HFFc6 (cell line): Measurements from ENCODE around the gene VAC14. TPM values are rescaled to one million over a fixed set of nuclear protein-coding genes. Genes with fewer than 3 reads are reported as not detected.
"Not testable (repeated sequence)": the region's sequence is repeated elsewhere in the genome, so short reads cannot be mapped to it uniquely, and the experiment has no call there.

ENCODE experiments used
- DNase-seq: peaks from one replicate; pipeline ENCODE4 v3.0.0-alpha.2; 2018
- H3K27ac Mint-ChIP-seq: 2 replicates; pipeline ENCODE4 v1.8.0; 2020; ENCODE audit warnings: mild to moderate bottlenecking, mixed read lengths
- H3K27me3 Mint-ChIP-seq: 2 replicates; pipeline ENCODE4 v1.8.0; 2021; ENCODE audit warnings: mild to moderate bottlenecking, moderate library complexity, mixed read lengths; ENCODE audit not compliant: insufficient read depth
- H3K36me3 Mint-ChIP-seq: 2 replicates; pipeline ENCODE4 v1.8.0; 2021; ENCODE audit warnings: low read depth, mixed read lengths
- H3K4me1 Mint-ChIP-seq: 2 replicates; pipeline ENCODE4 v1.8.0; 2020; ENCODE audit warnings: low read depth, mixed read lengths
- H3K4me3 Mint-ChIP-seq: 2 replicates; pipeline ENCODE4 v1.8.0; 2020; ENCODE audit warnings: mild to moderate bottlenecking, moderate library complexity, mixed read lengths
- H3K9me3 Mint-ChIP-seq: 2 replicates; pipeline ENCODE4 v1.8.0; 2020; ENCODE audit warnings: mild to moderate bottlenecking, mixed read lengths
- total RNA-seq, 6 experiments: library from RNA; stranded (reverse); fragmentation: NEBNext Ultra II Directional; extraction: Animal tissue kit (Norgen Biotek cat#: 25700); gene quantifications; 2 replicates in 1 of 6; 3 replicates in 5 of 6; pipeline ENCODE4 v1.2.3, GENCODE V29; 2021
- TF ChIP-seq, protein P1 (sequence below): fragments of 200-600 bp; sonication (generic); IDR thresholded peaks from 2 replicates; pipeline ENCODE4 v1.5.0; 2021; ENCODE audit warnings: antibody characterized with exemption, mild to moderate bottlenecking

The VAC14 gene
- total RNA-seq, 6 experiments from 2014 or later: 34.5 to 45.5 (median 37.6) TPM

DNA sequence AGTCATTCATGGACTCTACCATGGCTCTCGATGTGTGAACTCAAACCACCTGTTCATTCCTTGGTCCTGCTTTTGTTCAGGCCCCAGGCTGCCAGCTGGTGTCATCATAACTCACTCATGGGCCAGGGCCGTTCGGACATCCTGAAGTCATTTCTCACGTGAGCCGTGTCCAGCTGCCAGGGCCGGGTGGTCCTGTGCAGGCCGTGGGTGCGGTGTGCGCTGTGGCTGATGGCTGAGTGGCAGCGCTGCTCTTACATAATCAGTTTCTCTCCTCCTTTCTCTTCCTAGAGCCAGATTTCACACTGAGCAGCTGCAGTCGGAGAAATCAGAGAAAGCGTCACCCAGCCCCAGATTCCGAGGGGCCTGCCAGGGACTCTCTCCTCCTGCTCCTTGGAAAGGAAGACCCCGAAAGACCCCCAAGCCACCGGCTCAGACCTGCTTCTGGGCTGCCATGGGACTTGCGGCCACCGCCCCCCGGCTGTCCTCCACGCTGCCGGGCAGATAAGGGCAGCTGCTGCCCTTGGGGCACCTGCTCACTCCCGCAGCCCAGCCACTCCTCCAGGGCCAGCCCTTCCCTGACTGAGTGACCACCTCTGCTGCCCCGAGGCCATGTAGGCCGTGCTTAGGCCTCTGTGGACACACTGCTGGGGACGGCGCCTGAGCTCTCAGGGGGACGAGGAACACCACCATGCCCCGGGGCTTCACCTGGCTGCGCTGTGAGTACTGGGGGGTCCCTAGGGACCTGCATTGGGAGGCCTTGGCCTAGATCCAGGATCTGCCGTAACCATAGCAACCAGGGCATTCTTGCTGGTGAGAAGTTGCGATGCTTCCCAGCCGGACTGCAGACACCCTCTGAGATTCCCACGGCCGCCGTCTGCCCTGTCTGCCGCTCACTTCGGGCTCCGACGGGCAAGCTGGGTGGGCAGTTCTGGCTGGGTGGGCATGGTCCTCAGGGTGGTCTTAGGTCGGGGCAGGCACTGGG lies 154.4 kb downstream of the VAC14 start, which contains the start of gene IL34:
Gene IL34, plus strand, starts transcription at position 300 of the 982 bp plus-strand sequence. Its CDS starts 389 bp downstream, at position 689.
- TF ChIP-seq, protein P1, sequence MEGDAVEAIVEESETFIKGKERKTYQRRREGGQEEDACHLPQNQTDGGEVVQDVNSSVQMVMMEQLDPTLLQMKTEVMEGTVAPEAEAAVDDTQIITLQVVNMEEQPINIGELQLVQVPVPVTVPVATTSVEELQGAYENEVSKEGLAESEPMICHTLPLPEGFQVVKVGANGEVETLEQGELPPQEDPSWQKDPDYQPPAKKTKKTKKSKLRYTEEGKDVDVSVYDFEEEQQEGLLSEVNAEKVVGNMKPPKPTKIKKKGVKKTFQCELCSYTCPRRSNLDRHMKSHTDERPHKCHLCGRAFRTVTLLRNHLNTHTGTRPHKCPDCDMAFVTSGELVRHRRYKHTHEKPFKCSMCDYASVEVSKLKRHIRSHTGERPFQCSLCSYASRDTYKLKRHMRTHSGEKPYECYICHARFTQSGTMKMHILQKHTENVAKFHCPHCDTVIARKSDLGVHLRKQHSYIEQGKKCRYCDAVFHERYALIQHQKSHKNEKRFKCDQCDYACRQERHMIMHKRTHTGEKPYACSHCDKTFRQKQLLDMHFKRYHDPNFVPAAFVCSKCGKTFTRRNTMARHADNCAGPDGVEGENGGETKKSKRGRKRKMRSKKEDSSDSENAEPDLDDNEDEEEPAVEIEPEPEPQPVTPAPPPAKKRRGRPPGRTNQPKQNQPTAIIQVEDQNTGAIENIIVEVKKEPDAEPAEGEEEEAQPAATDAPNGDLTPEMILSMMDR: no peak
- peaks cover 22% of the 10 kb centered on the region for H3K27me3 Mint-ChIP-seq

GRCh38 chr16:70644763-70645597 lies 156.0 kb downstream of the VAC14 start:
- peaks cover 18% of the 10 kb centered on the region for H3K27me3 Mint-ChIP-seq
- no peak for DNase-seq
- H3K36me3 Mint-ChIP-seq: no peaks in the 10 kb centered on the region
- H3K27ac Mint-ChIP-seq: no peak overlapping the region
- TF ChIP-seq, protein P1: no peak
- no peak overlapping the region for H3K4me3 Mint-ChIP-seq
- H3K4me1 Mint-ChIP-seq: peaks cover 9% of the 10 kb centered on the region; the same call in 1 of the 2 replicates
- H3K9me3 Mint-ChIP-seq: no peaks in the 10 kb centered on the region

More for the DNA sequence above, 154.4 kb downstream of the VAC14 start, which contains the start of gene IL34:
- no peaks in the 10 kb centered on the region for H3K9me3 Mint-ChIP-seq
- H3K4me1 Mint-ChIP-seq: peaks cover 16% of the 10 kb centered on the region
- no peak for DNase-seq
- H3K4me3 Mint-ChIP-seq: no peak within 1 kb of the TSS
- no peak within 1 kb of the TSS for H3K27ac Mint-ChIP-seq
- H3K36me3 Mint-ChIP-seq: no peaks in the 10 kb centered on the region

DNA sequence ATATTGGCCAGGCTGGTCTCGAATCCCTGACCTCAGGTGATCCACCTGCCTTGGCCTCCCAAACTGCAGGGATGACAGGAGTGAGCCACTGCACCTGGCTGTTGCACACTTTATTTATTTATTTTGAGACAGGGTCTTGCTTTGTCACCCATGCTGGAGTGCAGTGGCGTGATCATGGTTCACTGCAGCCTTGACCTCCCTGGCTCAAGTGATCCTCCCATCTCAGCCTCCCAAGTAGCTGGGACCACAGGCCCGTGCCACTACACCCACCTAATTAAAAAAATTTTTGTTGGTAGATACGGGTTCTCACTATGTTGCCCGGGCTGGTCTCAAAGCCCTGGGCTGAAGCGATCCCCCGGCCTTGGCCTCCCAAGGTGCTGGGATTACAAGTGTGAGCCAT lies 157.7 kb downstream of the VAC14 start:
- Mint-ChIP-seq H3K4me1 (peaks cover 11% of the 10 kb centered on the region), H3K27me3 (peaks cover 18% of the 10 kb centered on the region)
- not testable (repeated sequence) for H3K9me3 Mint-ChIP-seq, H3K27ac Mint-ChIP-seq, H3K36me3 Mint-ChIP-seq, H3K4me3 Mint-ChIP-seq, DNase-seq

DNA sequence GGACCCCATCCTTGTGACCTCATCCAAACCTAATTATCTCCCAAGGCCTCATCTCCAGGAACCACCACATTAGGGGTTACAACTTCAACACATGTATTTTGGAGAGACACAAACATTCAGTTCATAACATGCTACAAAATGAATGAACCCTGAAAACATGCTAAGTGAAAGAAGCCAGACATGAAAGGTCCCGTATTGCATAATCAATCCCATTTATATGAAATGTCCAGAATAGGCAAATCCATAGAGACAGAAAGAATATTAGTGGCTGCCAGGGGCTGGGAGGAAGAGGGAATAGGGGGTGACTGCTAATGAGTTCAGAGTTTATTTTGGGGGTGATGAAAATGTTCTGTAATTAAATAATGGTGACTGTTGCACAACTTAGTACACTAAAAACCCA lies 158.3 kb downstream of the VAC14 start:
- Mint-ChIP-seq H3K27me3 (peaks cover 13% of the 10 kb centered on the region), H3K4me1 (peaks cover 11% of the 10 kb centered on the region), H3K9me3 (no peaks in the 10 kb centered on the region), H3K27ac (no peak overlapping the region), H3K4me3 (no peak overlapping the region), H3K36me3 (no peaks in the 10 kb centered on the region)
- DNase-seq: no peak
- TF ChIP-seq, protein P1: no peak

DNA sequence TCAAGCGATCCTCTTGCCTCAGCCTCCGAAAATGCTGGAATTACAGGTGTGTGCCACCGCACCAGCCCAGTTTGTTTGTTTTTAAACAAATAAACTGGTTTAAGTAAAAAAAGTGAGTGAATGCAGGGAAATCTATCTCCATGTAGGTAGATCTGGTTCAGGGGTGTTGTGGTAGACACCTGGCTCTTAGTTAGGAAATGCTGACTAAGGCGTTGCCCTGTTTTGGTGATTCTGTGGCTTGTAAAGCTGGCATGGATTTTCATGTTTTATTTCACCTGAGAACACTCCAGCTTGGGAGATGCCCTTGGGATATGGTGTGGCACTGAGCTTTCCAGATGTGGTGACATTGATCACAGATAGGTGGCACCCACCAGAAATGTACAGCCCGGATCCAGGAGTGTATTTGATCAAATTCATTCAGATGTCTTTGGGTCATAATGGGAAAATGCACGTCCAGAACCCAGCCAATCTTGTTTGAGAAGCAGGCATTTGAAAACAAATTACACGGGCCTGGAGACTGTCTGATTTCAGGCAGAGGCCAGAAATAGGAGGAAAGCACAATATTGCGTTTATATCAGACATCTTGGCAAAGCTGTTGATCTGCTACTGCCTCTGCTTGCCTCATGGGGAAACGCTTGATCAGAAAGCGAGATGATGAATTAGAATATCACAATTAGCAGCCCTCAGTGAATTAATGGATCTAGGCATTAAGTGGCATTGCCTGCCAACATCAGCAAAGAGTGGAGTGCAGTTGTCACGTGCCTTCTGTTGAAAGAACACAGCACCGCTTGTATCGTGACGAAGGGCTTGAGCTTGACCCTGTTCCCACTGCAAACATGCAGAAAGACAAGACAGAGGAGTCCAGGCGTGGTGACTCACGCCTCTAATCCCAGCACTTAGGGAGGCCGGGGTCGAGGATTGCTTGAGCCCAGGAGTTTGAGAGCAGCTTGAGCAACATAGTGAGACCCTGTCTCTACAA lies 161.9 kb downstream of the VAC14 start:
- peak overlapping the region; percentile 70 for H3K27ac Mint-ChIP-seq

More for the DNA sequence above, 161.9 kb downstream of the VAC14 start:
- H3K9me3 Mint-ChIP-seq: no peaks in the 10 kb centered on the region
- peak; percentile 75 for DNase-seq
- H3K27me3 Mint-ChIP-seq: peaks cover 4% of the 10 kb centered on the region; the same call in 1 of the 2 replicates
- TF ChIP-seq, protein P1: no peak; the same call in 1 of the 2 replicates
- H3K4me3 Mint-ChIP-seq: peak overlapping the region; percentile 46; the same call in 1 of the 2 replicates
- H3K4me1 Mint-ChIP-seq: peaks cover 25% of the 10 kb centered on the region
- H3K36me3 Mint-ChIP-seq: no peaks in the 10 kb centered on the region

Other genes starting within 250 kb of the VAC14 start
- gene IL34, start 154.6 kb downstream of the VAC14 start, total RNA-seq: under 1 TPM in 2 of 6 experiments, not detected in 4; 0.09 TPM
- gene MTSS2, start 115.1 kb downstream of the VAC14 start, total RNA-seq: 10 to 100 TPM; 82.0 to 96.1 (median 86.5) TPM